Adrenal gland (tissue), 12 donors: ENCODE results near the gene LAG3. TPM values are rescaled to one million over a fixed set of nuclear protein-coding genes. Genes with fewer than 3 reads are reported as not detected.
A peak's percentile ranks its signal among the peaks of the same experiment; 100 is the strongest.

Experiments used
- DNase-seq, 7 donors: peaks; one replicate each; pipeline ENCODE4 v3.0.0-alpha.2; 2019 to 2020
- H3K27ac ChIP-seq, 5 donors: fragments of 200-600 bp; sonication (generic) in 4 of 5; 1 replicate in 3 of 5; 2 replicates in 2 of 5; pipeline versions ENCODE4 v1.5.1 to v1.8.0; 2016 to 2020; ENCODE audit warnings: mild to moderate bottlenecking in 1 of 5
- H3K27me3 ChIP-seq: fragments of 200-600 bp; 2 replicates; pipeline ENCODE4 v1.8.0; 2021
- H3K36me3 ChIP-seq, 2 donors: fragments of 200-600 bp; replicated peaks in 1 of 2; 1 replicate in 1 of 2; 2 replicates in 1 of 2; pipeline versions ENCODE4 v1.5.1 to v1.8.0; 2018 to 2022
- H3K4me1 ChIP-seq, 2 donors: fragments of 200-600 bp; replicated peaks in 1 of 2; 1 replicate in 1 of 2; 2 replicates in 1 of 2; pipeline versions ENCODE4 v1.5.1 to v1.8.0; 2018 to 2021
- H3K4me3 ChIP-seq, 4 donors: fragments of 200-600 bp; sonication (generic) in 3 of 4; one replicate each; pipeline ENCODE4 v1.5.1; 2016 to 2018
- H3K9me3 ChIP-seq, 3 donors: fragments of 200-600 bp; sonication (generic) in 1 of 3; replicated peaks in 1 of 3; 1 replicate in 2 of 3; 2 replicates in 1 of 3; pipeline versions ENCODE4 v1.5.1 to v1.8.0; 2016 to 2021
- CTCF ChIP-seq, 6 experiments: fragments of 450-650 bp in 4 of 6; fragments of 200-600 bp in 2 of 6; sonication (generic) in 1 of 6; IDR thresholded peaks; 1 replicate in 5 of 6; 2 replicates in 1 of 6; pipeline versions ENCODE4 v1.5.1 to v1.8.0; 2016 to 2021; ENCODE audit warnings: antibody characterized with exemption in 6 of 6, mild to moderate bottlenecking in 2 of 6, moderate library complexity in 1 of 6
- POLR2A ChIP-seq, 2 donors: fragments of 450-650 bp; IDR thresholded peaks; one replicate each; pipeline ENCODE4 v1.6.1; 2017; ENCODE audit warnings: antibody characterized with exemption in 2 of 2, mild to moderate bottlenecking in 2 of 2, moderate library complexity in 1 of 2
- WGBS, 4 donors: extraction: QIAGEN DNeasy Blood & Tissue Kit in 2 of 4; methylation state at CpG; one replicate each; pipeline versions ENCODE4 v1.1.5 to v1.1.7; 2013 to 2017; 5-methylcytosine and 5-hydroxymethylcytosine counted together
- intact Hi-C, 2 donors: fragments of 100-400 bp; cut with DNase I; formaldehyde crosslinking; loops; one replicate each; pipeline versions ENCODE4 v1.14.1 to v1.15.0; 2022 to 2023
- polyA plus RNA-seq, 3 donors: library from polyadenylated mRNA; stranded (reverse); fragments of 200-250 nt in 2 of 3; fragments of 350-450 nt in 1 of 3; fragmentation: Illumina TruSeq in 1 of 3; extraction: RNeasy Lipid Tissue Mini Kit (QIAGEN cat#74804) in 1 of 3; gene quantifications; one replicate each; pipeline ENCODE4 v1.2.3, GENCODE V29; 2013 to 2014
- total RNA-seq, 9 donors: library from RNA; depleted of rRNA in 4 of 9; stranded (reverse); fragments of >200 nt in 4 of 9; fragments of 120-200 nt in 1 of 9; fragmentation: NEBNext Ultra II Directional in 1 of 9; extraction: Animal tissue kit (Norgen Biotek cat#: 25700) in 1 of 9; gene quantifications; one replicate each; pipeline versions ENCODE4 v1.1.0 to v1.2.4, GENCODE V29; 2013 to 2023
- donor health status: healthy with polysubstance abuse.
- donor health status: Bipolar disorder and iron deficiency.
- donor health status: DM: yes; HTN: yes; CAD: no.
- donor health status: DM: no; HTN: no; CAD: no.
- donor health status: DM: no; HTN: no; CAD: no.
- donor health status: DM: yes; HTN: yes; CAD: no.

Gene LAG3
- total and polyA plus RNA-seq, 12 donors = 0.11 to 4.3 (median 0.71) TPM; not detected in 2

- TF ChIP-seq POLR2A (IDR thresholded peaks at IDR 0.05) (no peak), CTCF (IDR thresholded peaks at IDR 0.05) (no peak)
- WGBS, 4 donors = 74 to 82% (median 79%) methylated on average over 4 to 5 of the region's 5 CpGs
- intact Hi-C loops = no loop called here
- Histone ChIP-seq H3K4me1 (peaks cover 6 to 8% of the 10 kb centered on the region in 2 donors), H3K4me3 (no peak overlapping the region), H3K27ac (no peak overlapping the region), H3K36me3 (no peaks in the 10 kb centered on the region), H3K9me3 (no peaks in the 10 kb centered on the region), H3K27me3 (peaks cover 8% of the 10 kb centered on the region)
- no peak for DNase-seq
These were observed 46.3 kb downstream of the LAG3 start for GRCh38 chr12:6818645-6819044.

- intact Hi-C loops = loop anchor here (5.0 to 10.0 kb wide), 2 partner anchors 75 to 87 kb away; no protein-coding TSS in a partner anchor
- TF ChIP-seq POLR2A (IDR thresholded peaks at IDR 0.05) (no peak), CTCF (IDR thresholded peaks at IDR 0.05) (no peak)
- Histone ChIP-seq H3K9me3 (no peaks in the 10 kb centered on the region), H3K4me1 (peaks cover 6 to 8% of the 10 kb centered on the region in 2 donors), H3K4me3 (no peak overlapping the region), H3K36me3 (no peaks in the 10 kb centered on the region), H3K27me3 (peaks cover 8% of the 10 kb centered on the region), H3K27ac (no peak overlapping the region)
- no peak for DNase-seq
- WGBS, 4 donors = 81 to 88% (median 87%) methylated on average over 11 to 13 of the region's 13 CpGs
These were observed 47.0 kb downstream of the LAG3 start for GRCh38 chr12:6819106-6820030.

GRCh38 chr12:6820166-6820565 lies 47.8 kb downstream of the LAG3 start:
- intact Hi-C loops = loop anchor here (5.0 to 10.0 kb wide), 2 partner anchors 75 to 88 kb away; no protein-coding TSS in a partner anchor
- Histone ChIP-seq H3K36me3 (no peaks in the 10 kb centered on the region), H3K4me1 (peaks cover 6 to 8% of the 10 kb centered on the region in 2 donors), H3K9me3 (no peaks in the 10 kb centered on the region), H3K27me3 (peaks cover 4% of the 10 kb centered on the region), H3K27ac (peak overlapping the region in 1 of 5 donors; percentile 12), H3K4me3 (no peak overlapping the region)
- 70 to 82% (median 77%) methylated on average over 3 to 5 of the region's 5 CpGs for WGBS, 4 donors
- DNase-seq = no peak
- no peak for TF ChIP-seq POLR2A (IDR thresholded peaks at IDR 0.05)
- no peak for TF ChIP-seq CTCF (IDR thresholded peaks at IDR 0.05)

DNA sequence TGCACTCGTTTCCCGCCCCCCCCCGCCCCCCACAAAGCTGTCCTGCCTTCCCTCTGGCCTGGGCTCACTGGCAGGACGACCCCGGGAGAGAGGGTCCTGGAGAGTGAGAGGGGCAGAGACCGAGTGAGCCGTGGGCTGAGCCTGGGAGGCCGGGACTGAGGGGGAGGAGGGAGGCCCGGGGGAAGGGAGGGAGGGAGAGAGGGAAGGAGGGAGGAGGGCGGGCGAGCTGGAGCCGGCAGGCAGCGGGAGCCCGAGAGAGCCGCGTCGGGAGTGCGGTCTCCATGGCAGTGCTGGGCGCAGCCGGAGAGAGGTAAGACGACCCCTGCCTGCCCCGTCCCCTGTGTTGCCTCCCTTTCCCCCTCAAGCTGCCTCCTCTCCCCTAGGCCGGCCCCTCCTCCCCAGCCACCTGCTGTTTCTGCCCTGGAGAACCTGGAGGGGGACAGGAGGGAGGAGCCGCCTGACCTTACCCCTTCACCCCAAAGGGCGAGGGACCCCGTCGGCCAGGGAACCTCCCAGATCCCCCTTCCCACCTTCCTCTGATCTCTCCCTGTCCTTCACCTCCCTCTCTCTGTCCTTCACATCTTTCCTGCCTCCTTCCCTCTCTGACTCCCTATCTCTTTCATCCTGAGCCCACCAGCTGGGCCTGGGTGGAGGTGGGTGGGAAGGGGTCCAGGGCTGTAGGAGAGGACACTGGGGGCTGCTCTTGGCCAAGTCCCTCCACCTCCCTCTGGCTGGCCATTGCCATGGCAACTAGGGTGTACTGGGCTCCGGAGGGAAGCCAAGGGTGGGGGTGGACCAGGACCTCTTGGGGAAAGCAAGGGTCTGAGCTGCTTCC lies 49.5 kb downstream of the LAG3 start, which contains the start of gene GPR162:
Gene GPR162 (plus strand): TSS at position 231 of the 835 bp plus-strand sequence. CDS start 2,078 bp downstream, outside the sequence.
- peak in 5 of 7 donors; percentile 38 to 78 (median 55) for DNase-seq
- H3K4me3 ChIP-seq = peak within 1 kb of the TSS in 1 of 4 donors; percentile 40
- no peaks in the 10 kb centered on the region for H3K9me3 ChIP-seq
- peak within 1 kb of the TSS in 2 of 5 donors; percentile 10 to 60 for H3K27ac ChIP-seq
- peaks cover 6 to 8% of the 10 kb centered on the region in 2 donors for H3K4me1 ChIP-seq
- H3K36me3 ChIP-seq = no peaks in the 10 kb centered on the region
- TF ChIP-seq POLR2A (IDR thresholded peaks at IDR 0.05) (no peak), CTCF (IDR thresholded peaks at IDR 0.05) (no peak)
- 0 to 15% (median 1%) methylated on average over 5 to 28 of the region's 28 CpGs for WGBS, 4 donors
- intact Hi-C loops = loop anchor here (5.0 to 10.0 kb wide), 2 partner anchors 77 to 90 kb away; no protein-coding TSS in a partner anchor
- peaks cover 4% of the 10 kb centered on the region for H3K27me3 ChIP-seq
